Liver (tissue), 3 donors: ENCODE data around the gene XRCC6.

Source experiments
- ATF3 ChIP-seq: IDR thresholded peaks from 2 replicates; pipeline ENCODE4 v1.6.1; 2016; ENCODE audit warnings: antibody characterized with exemption
- FOXA1 ChIP-seq: IDR thresholded peaks from 2 replicates; pipeline ENCODE4 v1.6.1; 2016; ENCODE audit warnings: antibody characterized with exemption
- HNF4A ChIP-seq, 2 donors: conservative IDR thresholded peaks; 2 replicates each; pipeline ENCODE4 v1.6.1; 2016; ENCODE audit warnings: antibody characterized with exemption in 2 of 2, mild to moderate bottlenecking in 2 of 2
- RAD21 ChIP-seq, 2 donors: IDR thresholded peaks; 2 replicates each; pipeline ENCODE4 v1.6.1; 2016; ENCODE audit warnings: antibody characterized with exemption in 2 of 2, mild to moderate bottlenecking in 2 of 2
- RXRA ChIP-seq, 2 donors: IDR thresholded peaks; 2 replicates each; pipeline ENCODE4 v1.6.1; 2017 to 2018; ENCODE audit warnings: antibody characterized with exemption in 2 of 2, mild to moderate bottlenecking in 1 of 2
- SP1 ChIP-seq: IDR thresholded peaks from 2 replicates; pipeline ENCODE4 v1.6.1; 2018; ENCODE audit warnings: antibody characterized with exemption, mild to moderate bottlenecking
- TAF1 ChIP-seq: conservative IDR thresholded peaks from 2 replicates; pipeline ENCODE4 v1.6.1; 2016; ENCODE audit warnings: antibody characterized with exemption, mild to moderate bottlenecking
- YY1 ChIP-seq: IDR thresholded peaks from 2 replicates; pipeline ENCODE4 v1.6.1; 2016; ENCODE audit warnings: antibody characterized with exemption, mild to moderate bottlenecking
- ZBTB33 ChIP-seq: IDR thresholded peaks from 2 replicates; pipeline ENCODE4 v1.6.1; 2016; ENCODE audit warnings: antibody characterized with exemption
- TF ChIP-seq, protein P1 (sequence below): fragments of 150-350 bp; IDR thresholded peaks from 2 replicates; pipeline ENCODE4 v1.5.1; 2017; ENCODE audit warnings: improper control_type of control experiment, low read depth, low read length; ENCODE audit not compliant: missing input control
- TF ChIP-seq, protein P2 (sequence below): IDR thresholded peaks from 2 replicates; pipeline ENCODE4 v1.6.1; 2016; ENCODE audit warnings: antibody characterized with exemption, mild to moderate bottlenecking
- donor health status: healthy.
- donor health status: healthy.

GRCh38 chr22:41585898-41586297 lies 35.2 kb upstream of the XRCC6 start:
- TF ChIP-seq, protein P1, sequence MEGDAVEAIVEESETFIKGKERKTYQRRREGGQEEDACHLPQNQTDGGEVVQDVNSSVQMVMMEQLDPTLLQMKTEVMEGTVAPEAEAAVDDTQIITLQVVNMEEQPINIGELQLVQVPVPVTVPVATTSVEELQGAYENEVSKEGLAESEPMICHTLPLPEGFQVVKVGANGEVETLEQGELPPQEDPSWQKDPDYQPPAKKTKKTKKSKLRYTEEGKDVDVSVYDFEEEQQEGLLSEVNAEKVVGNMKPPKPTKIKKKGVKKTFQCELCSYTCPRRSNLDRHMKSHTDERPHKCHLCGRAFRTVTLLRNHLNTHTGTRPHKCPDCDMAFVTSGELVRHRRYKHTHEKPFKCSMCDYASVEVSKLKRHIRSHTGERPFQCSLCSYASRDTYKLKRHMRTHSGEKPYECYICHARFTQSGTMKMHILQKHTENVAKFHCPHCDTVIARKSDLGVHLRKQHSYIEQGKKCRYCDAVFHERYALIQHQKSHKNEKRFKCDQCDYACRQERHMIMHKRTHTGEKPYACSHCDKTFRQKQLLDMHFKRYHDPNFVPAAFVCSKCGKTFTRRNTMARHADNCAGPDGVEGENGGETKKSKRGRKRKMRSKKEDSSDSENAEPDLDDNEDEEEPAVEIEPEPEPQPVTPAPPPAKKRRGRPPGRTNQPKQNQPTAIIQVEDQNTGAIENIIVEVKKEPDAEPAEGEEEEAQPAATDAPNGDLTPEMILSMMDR: no peak
- TF ChIP-seq RXRA (IDR thresholded peaks at IDR 0.05): no peak
- TF ChIP-seq ZBTB33: no peak
- TF ChIP-seq, protein P2, sequence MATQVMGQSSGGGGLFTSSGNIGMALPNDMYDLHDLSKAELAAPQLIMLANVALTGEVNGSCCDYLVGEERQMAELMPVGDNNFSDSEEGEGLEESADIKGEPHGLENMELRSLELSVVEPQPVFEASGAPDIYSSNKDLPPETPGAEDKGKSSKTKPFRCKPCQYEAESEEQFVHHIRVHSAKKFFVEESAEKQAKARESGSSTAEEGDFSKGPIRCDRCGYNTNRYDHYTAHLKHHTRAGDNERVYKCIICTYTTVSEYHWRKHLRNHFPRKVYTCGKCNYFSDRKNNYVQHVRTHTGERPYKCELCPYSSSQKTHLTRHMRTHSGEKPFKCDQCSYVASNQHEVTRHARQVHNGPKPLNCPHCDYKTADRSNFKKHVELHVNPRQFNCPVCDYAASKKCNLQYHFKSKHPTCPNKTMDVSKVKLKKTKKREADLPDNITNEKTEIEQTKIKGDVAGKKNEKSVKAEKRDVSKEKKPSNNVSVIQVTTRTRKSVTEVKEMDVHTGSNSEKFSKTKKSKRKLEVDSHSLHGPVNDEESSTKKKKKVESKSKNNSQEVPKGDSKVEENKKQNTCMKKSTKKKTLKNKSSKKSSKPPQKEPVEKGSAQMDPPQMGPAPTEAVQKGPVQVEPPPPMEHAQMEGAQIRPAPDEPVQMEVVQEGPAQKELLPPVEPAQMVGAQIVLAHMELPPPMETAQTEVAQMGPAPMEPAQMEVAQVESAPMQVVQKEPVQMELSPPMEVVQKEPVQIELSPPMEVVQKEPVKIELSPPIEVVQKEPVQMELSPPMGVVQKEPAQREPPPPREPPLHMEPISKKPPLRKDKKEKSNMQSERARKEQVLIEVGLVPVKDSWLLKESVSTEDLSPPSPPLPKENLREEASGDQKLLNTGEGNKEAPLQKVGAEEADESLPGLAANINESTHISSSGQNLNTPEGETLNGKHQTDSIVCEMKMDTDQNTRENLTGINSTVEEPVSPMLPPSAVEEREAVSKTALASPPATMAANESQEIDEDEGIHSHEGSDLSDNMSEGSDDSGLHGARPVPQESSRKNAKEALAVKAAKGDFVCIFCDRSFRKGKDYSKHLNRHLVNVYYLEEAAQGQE: no peak
- no peak for TF ChIP-seq RAD21 (IDR thresholded peaks at IDR 0.05)
- no peak for TF ChIP-seq YY1
- no peak for TF ChIP-seq SP1
- TF ChIP-seq FOXA1: no peak
- no peak for TF ChIP-seq HNF4A (conservative IDR thresholded peaks at IDR 0.05)
- no peak for TF ChIP-seq ATF3
- TF ChIP-seq TAF1: no peak
